ENCODE measurements around the gene CD58. TPM values are rescaled to one million over a fixed set of nuclear protein-coding genes. Genes with fewer than 3 reads are reported as not detected.

CD58 gene
- total and polyA plus RNA-seq, 12 donors, result 6.3 to 43.6 (median 12.5) TPM

- Histone ChIP-seq H3K36me3 (replicated peaks in 1 of 2) (no peaks in the 10 kb centered on the region), H3K4me1 (replicated peaks in 1 of 2) (no peaks in the 10 kb centered on the region), H3K27me3 (no peaks in the 10 kb centered on the region), H3K9me3 (replicated peaks in 1 of 3) (no peaks in the 10 kb centered on the region), H3K4me3 (no peak overlapping the region), H3K27ac (no peak overlapping the region)
- DNase-seq, result no peak
- intact Hi-C loops (cut with DNase I), result no loop called here
- TF ChIP-seq, protein P1, sequence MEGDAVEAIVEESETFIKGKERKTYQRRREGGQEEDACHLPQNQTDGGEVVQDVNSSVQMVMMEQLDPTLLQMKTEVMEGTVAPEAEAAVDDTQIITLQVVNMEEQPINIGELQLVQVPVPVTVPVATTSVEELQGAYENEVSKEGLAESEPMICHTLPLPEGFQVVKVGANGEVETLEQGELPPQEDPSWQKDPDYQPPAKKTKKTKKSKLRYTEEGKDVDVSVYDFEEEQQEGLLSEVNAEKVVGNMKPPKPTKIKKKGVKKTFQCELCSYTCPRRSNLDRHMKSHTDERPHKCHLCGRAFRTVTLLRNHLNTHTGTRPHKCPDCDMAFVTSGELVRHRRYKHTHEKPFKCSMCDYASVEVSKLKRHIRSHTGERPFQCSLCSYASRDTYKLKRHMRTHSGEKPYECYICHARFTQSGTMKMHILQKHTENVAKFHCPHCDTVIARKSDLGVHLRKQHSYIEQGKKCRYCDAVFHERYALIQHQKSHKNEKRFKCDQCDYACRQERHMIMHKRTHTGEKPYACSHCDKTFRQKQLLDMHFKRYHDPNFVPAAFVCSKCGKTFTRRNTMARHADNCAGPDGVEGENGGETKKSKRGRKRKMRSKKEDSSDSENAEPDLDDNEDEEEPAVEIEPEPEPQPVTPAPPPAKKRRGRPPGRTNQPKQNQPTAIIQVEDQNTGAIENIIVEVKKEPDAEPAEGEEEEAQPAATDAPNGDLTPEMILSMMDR (IDR thresholded peaks at IDR 0.05), result no peak
- no peak for TF ChIP-seq POLR2A (IDR thresholded peaks at IDR 0.05)
- WGBS, 4 donors, result 90 to 95% (median 93%) methylated on average over 3 of the region's 3 CpGs
These were observed 41.1 kb downstream of the CD58 start for GRCh38 chr1:116529681-116530080.

GRCh38 chr1:116529199-116529631 is 41.6 kb downstream of the CD58 start:
- TF ChIP-seq, protein P1 (IDR thresholded peaks at IDR 0.05), result no peak
- no peak for TF ChIP-seq POLR2A (IDR thresholded peaks at IDR 0.05)
- no peaks in the 10 kb centered on the region for H3K9me3 ChIP-seq (replicated peaks in 1 of 3)
- H3K4me1 ChIP-seq (replicated peaks in 1 of 2), result no peaks in the 10 kb centered on the region
- H3K36me3 ChIP-seq (replicated peaks in 1 of 2), result no peaks in the 10 kb centered on the region
- DNase-seq, result no peak
- no peak overlapping the region for H3K27ac ChIP-seq
- H3K27me3 ChIP-seq, result no peaks in the 10 kb centered on the region
- no peak overlapping the region for H3K4me3 ChIP-seq
- WGBS, 4 donors, result 74 to 91% (median 75%) methylated on average over 3 of the region's 3 CpGs
- intact Hi-C loops (cut with DNase I), result no loop called here

DNA sequence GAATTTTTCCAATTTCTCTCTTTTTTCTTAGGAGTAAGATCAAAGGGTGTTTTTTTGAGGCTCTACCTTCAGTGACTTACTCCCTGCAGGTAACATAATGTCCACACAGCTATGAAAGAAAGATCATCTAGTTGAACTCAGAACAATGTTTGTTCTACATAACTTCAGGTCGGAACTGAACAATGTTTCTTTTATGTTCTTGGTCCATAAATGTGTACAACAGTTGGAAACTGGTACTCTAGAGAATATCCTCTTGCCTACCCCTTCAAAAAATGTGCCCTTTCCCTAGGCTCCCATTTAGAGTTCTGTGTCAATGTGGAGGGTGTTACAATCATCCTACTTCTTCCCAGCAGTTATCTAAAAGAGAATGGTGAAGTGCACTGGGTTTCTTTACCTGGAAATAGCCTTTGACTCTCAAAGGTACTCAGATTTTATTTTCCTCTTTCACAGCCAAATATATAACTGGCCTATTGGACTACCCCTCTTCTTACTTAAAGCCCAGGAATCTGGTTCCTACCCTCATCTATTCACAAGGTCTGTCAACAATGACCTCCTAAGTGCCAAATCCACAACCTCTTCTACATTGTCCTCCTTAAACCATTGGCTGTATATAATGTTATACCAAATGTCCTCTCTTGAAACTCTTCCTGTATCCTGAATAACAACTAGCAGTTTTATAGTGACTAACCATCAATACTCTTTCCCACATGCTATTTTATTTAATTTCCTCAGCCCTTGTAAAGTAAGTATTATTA is 42.3 kb downstream of the CD58 start:
- Histone ChIP-seq H3K4me1 (replicated peaks in 1 of 2) (no peaks in the 10 kb centered on the region), H3K4me3 (no peak overlapping the region), H3K27me3 (no peaks in the 10 kb centered on the region), H3K36me3 (replicated peaks in 1 of 2) (no peaks in the 10 kb centered on the region), H3K27ac (no peak overlapping the region), H3K9me3 (replicated peaks in 1 of 3) (no peaks in the 10 kb centered on the region)
- 91 to 97% (median 93%) methylated on average over 1 of the region's 1 CpG for WGBS, 4 donors
- TF ChIP-seq, protein P1 (IDR thresholded peaks at IDR 0.05), result no peak
- TF ChIP-seq POLR2A (IDR thresholded peaks at IDR 0.05), result no peak
- no peak for DNase-seq
- intact Hi-C loops (cut with DNase I), result no loop called here

DNA sequence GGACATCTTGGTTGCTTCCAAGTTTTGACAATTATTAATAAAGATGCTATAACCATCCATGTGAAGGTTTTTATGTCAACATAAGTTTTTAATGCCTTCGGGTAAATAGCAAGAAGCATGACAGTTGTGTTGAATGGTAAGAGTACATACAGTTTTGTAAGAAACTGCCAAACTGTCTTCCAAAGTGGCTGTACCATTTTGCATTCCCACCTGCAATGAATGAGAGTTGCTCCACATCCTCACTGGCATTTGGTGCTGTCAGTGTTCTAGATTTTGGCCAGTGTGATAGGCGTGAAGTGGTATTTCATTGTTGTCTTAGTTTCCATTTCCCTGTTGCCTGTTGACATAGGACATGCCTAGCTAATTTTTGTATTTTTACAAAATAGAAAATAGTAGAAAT is 45.4 kb downstream of the CD58 start:
- TF ChIP-seq, protein P1 (IDR thresholded peaks at IDR 0.05), result no peak
- TF ChIP-seq POLR2A (IDR thresholded peaks at IDR 0.05), result no peak
- H3K36me3 ChIP-seq (replicated peaks in 1 of 2), result no peaks in the 10 kb centered on the region
- no peak overlapping the region for H3K27ac ChIP-seq
- H3K9me3 ChIP-seq (replicated peaks in 1 of 3), result no peaks in the 10 kb centered on the region
- H3K4me3 ChIP-seq, result no peak overlapping the region
- no peak for DNase-seq
- 93 to 100% (median 95%) methylated on average over 2 of the region's 2 CpGs for WGBS, 4 donors
- intact Hi-C loops (cut with DNase I), result no loop called here
- no peaks in the 10 kb centered on the region for H3K27me3 ChIP-seq
- no peaks in the 10 kb centered on the region for H3K4me1 ChIP-seq (replicated peaks in 1 of 2)

Measured in adrenal gland (tissue), 12 donors.